Vagina (tissue), 2 donors: ENCODE measurements around the gene MILR1. TPM values are rescaled to one million over a fixed set of nuclear protein-coding genes. Genes with fewer than 3 reads are reported as not detected.

Source experiments
- DNase-seq, 2 donors: peaks; one replicate each; pipeline ENCODE4 v3.0.0-alpha.2; 2017; ENCODE audit errors: extremely low spot score in 2 of 2
- H3K27ac ChIP-seq: fragments of 200-600 bp; sonication (generic); one replicate; pipeline ENCODE4 v1.5.1; 2019
- H3K27me3 ChIP-seq: fragments of 200-600 bp; sonication (generic); one replicate; pipeline ENCODE4 v1.5.1; 2019
- H3K36me3 ChIP-seq, 2 donors: fragments of 200-600 bp; sonication (generic); one replicate each; pipeline ENCODE4 v1.5.1; 2017 to 2019
- H3K4me1 ChIP-seq: fragments of 200-600 bp; sonication (generic); one replicate; pipeline ENCODE4 v1.5.1; 2019
- H3K4me3 ChIP-seq, 2 donors: fragments of 200-600 bp; sonication (generic); 1 replicate in 1 of 2; 2 replicates in 1 of 2; pipeline ENCODE4 v1.5.1; 2016 to 2019
- H3K9me3 ChIP-seq: fragments of 200-600 bp; sonication (generic); one replicate; pipeline ENCODE4 v1.5.1; 2019
- POLR2A ChIP-seq, 2 donors: fragments of 450-650 bp; IDR thresholded peaks; one replicate each; pipeline ENCODE4 v1.6.1; 2017; ENCODE audit warnings: antibody characterized with exemption in 2 of 2, mild to moderate bottlenecking in 2 of 2, moderate library complexity in 2 of 2
- POLR2AphosphoS5 ChIP-seq, 2 donors: sonication (generic); formaldehyde crosslinking; IDR thresholded peaks; one replicate each; pipeline ENCODE4 v1.9.0; 2017; ENCODE audit warnings: antibody characterized with exemption in 2 of 2, mild to moderate bottlenecking in 2 of 2, low read depth in 1 of 2; ENCODE audit not compliant: insufficient read depth in 1 of 2
- intact Hi-C: fragments of 100-400 bp; cut with DNase I; formaldehyde crosslinking; loops from one replicate; pipeline ENCODE4 v1.15.1; 2023
- total RNA-seq: library from RNA; depleted of rRNA; stranded (reverse); fragments of >200 nt; gene quantifications from one replicate; pipeline ENCODE4 v1.2.3, GENCODE V29; 2016
- TF ChIP-seq, protein P1 (sequence below), 3 experiments: fragments of 450-650 bp in 2 of 3; fragments of 200-600 bp in 1 of 3; sonication (generic) in 1 of 3; IDR thresholded peaks; one replicate each; pipeline ENCODE4 v1.5.1; 2017 to 2019; ENCODE audit warnings: antibody characterized with exemption in 3 of 3, mild to moderate bottlenecking in 2 of 3, moderate library complexity in 2 of 3

The MILR1 gene
- total RNA-seq, 1 donor from 2014 or later: 11.0 TPM

DNA sequence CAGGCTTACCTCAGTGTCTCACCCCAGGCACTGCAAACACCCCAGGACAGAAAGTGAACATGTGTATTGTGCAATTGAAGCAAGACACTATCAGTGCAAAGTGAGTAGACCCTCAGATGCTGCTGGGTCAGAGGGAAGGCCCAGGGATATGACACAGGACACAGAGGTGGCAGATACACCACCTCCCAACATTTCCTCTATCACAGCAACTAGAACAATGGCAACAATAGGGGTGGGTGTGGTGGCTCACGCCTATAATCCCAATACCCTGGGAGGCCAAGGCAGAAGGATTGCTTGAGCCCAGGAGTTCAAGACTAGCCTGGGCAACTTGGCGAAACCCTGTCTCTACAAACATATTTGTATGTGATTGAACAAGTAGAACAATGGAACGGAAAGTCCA lies 22.5 kb downstream of the MILR1 start:
- Histone ChIP-seq H3K4me3 (no peak overlapping the region), H3K4me1 (no peaks in the 10 kb centered on the region), H3K36me3 (no peaks in the 10 kb centered on the region), H3K9me3 (no peaks in the 10 kb centered on the region), H3K27ac (no peak overlapping the region), H3K27me3 (no peaks in the 10 kb centered on the region)
- intact Hi-C loops: no loop called here
- TF ChIP-seq, protein P1, sequence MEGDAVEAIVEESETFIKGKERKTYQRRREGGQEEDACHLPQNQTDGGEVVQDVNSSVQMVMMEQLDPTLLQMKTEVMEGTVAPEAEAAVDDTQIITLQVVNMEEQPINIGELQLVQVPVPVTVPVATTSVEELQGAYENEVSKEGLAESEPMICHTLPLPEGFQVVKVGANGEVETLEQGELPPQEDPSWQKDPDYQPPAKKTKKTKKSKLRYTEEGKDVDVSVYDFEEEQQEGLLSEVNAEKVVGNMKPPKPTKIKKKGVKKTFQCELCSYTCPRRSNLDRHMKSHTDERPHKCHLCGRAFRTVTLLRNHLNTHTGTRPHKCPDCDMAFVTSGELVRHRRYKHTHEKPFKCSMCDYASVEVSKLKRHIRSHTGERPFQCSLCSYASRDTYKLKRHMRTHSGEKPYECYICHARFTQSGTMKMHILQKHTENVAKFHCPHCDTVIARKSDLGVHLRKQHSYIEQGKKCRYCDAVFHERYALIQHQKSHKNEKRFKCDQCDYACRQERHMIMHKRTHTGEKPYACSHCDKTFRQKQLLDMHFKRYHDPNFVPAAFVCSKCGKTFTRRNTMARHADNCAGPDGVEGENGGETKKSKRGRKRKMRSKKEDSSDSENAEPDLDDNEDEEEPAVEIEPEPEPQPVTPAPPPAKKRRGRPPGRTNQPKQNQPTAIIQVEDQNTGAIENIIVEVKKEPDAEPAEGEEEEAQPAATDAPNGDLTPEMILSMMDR (IDR thresholded peaks at IDR 0.05): no peak
- TF ChIP-seq POLR2A (IDR thresholded peaks at IDR 0.05): no peak
- no peak for TF ChIP-seq POLR2AphosphoS5 (IDR thresholded peaks at IDR 0.05; ENCODE audit: insufficient read depth in 1 of 2, low read depth in 1 of 2)
- DNase-seq: no peak

DNA sequence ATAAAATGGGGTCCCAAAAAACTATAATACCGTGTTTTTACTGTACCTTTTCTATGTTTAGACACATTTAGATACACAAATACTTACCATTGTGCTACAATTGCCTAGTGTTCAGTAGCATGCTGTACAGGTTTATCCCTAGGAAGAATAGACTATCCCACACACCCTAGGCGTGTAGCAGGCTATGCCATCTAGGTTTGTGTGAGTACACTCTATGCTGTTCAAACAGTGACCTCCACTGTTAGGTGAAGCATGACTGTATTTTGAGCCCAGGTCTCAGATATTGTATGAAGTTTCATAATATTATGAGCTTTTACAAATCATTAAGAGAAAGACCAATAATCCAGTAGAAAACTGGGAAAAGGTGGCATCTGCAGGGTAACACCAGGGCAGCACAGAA lies 23.6 kb downstream of the MILR1 start:
- Histone ChIP-seq H3K27me3 (no peaks in the 10 kb centered on the region), H3K36me3 (no peaks in the 10 kb centered on the region), H3K4me1 (no peaks in the 10 kb centered on the region), H3K9me3 (no peaks in the 10 kb centered on the region), H3K4me3 (no peak overlapping the region), H3K27ac (no peak overlapping the region)
- TF ChIP-seq POLR2AphosphoS5 (IDR thresholded peaks at IDR 0.05; ENCODE audit: insufficient read depth in 1 of 2, low read depth in 1 of 2): no peak
- TF ChIP-seq POLR2A (IDR thresholded peaks at IDR 0.05): no peak
- TF ChIP-seq, protein P1 (IDR thresholded peaks at IDR 0.05): no peak
- intact Hi-C loops: no loop called here
- no peak for DNase-seq

GRCh38 chr17:64477849-64478248 lies 28.9 kb downstream of the MILR1 start:
- Histone ChIP-seq H3K4me1 (no peaks in the 10 kb centered on the region), H3K9me3 (no peaks in the 10 kb centered on the region), H3K27ac (no peak overlapping the region), H3K27me3 (no peaks in the 10 kb centered on the region), H3K4me3 (no peak overlapping the region), H3K36me3 (peaks cover 0 to 18% of the 10 kb centered on the region in 2 donors)
- intact Hi-C loops: no loop called here
- TF ChIP-seq, protein P1 (IDR thresholded peaks at IDR 0.05): no peak
- no peak for TF ChIP-seq POLR2AphosphoS5 (IDR thresholded peaks at IDR 0.05; ENCODE audit: insufficient read depth in 1 of 2, low read depth in 1 of 2)
- TF ChIP-seq POLR2A (IDR thresholded peaks at IDR 0.05): no peak
- DNase-seq: no peak

DNA sequence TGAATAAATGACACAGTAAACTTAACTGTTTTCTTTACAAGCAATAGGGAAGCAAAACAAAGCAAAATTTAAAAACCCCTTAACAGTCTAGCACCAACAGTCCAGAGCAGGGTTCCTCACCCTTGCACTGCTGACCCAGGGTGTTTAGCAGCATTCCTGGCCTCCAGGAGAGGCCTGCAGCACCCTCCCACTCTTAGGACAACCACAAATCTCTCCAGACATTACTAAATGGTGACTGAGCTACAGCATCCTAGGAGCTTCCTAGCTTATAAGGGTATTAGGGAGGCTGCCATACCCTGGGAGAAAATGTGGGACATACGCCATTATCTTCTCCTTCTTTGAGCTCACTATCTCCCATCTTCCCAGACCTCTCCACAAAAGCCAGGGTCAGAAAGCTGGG lies 32.0 kb downstream of the MILR1 start:
- no peak for DNase-seq
- Histone ChIP-seq H3K4me1 (no peaks in the 10 kb centered on the region), H3K27ac (no peak overlapping the region), H3K36me3 (peaks cover 0 to 35% of the 10 kb centered on the region in 2 donors), H3K4me3 (no peak overlapping the region), H3K27me3 (no peaks in the 10 kb centered on the region), H3K9me3 (no peaks in the 10 kb centered on the region)
- TF ChIP-seq, protein P1 (IDR thresholded peaks at IDR 0.05): no peak
- TF ChIP-seq POLR2AphosphoS5 (IDR thresholded peaks at IDR 0.05; ENCODE audit: insufficient read depth in 1 of 2, low read depth in 1 of 2) (no peak), POLR2A (IDR thresholded peaks at IDR 0.05) (no peak)
- intact Hi-C loops: no loop called here

DNA sequence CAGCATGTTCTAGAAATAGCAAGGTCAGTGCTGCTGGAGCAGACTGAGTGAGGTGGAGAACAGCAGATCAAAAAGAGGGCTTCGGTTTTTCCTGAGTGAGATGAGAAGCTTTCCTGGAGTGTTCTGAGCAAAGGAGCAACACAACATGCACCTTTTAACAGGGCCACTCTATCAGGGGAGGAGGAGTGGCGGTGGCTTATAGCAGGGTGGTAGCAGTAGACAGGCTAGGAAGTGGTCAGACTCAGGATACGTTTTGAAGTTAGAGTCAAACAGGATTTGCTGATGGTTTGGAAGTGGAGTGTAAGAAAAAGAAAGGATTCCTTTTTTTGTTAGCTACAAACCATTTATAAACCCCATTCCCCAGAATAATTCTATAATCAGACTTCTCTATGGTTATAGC lies 35.5 kb downstream of the MILR1 start:
- Histone ChIP-seq H3K4me3 (no peak overlapping the region), H3K27me3 (no peaks in the 10 kb centered on the region), H3K9me3 (no peaks in the 10 kb centered on the region), H3K27ac (no peak overlapping the region), H3K4me1 (no peaks in the 10 kb centered on the region), H3K36me3 (peaks cover 0 to 37% of the 10 kb centered on the region in 2 donors)
- TF ChIP-seq, protein P1 (IDR thresholded peaks at IDR 0.05): no peak
- no peak for TF ChIP-seq POLR2AphosphoS5 (IDR thresholded peaks at IDR 0.05; ENCODE audit: insufficient read depth in 1 of 2, low read depth in 1 of 2)
- TF ChIP-seq POLR2A (IDR thresholded peaks at IDR 0.05): no peak
- intact Hi-C loops: no loop called here
- no peak for DNase-seq
